NCI-H146 (cell line): Measurements from ENCODE around the gene ASB10.

Experiments used
- DNase-seq: peaks from one replicate; lab custom pipeline; 2025; lab: John Stamatoyannopoulos, UW

Gene ASB10

GRCh38 chr7:151166629-151167196 is 20.3 kb downstream of the ASB10 start:
- DNase-seq: no peak

- DNase-seq: no peak
Measured at GRCh38 chr7:151161757-151162156, 25.3 kb downstream of the ASB10 start.

GRCh38 chr7:151157645-151158329 is 29.3 kb downstream of the ASB10 start:
- DNase-seq: no peak

- DNase-seq: no peak
Measured at GRCh38 chr7:151152643-151153513, 34.2 kb downstream of the ASB10 start.

GRCh38 chr7:151150388-151150787 is 36.7 kb downstream of the ASB10 start:
- no peak for DNase-seq

GRCh38 chr7:151148319-151149259 is 38.5 kb downstream of the ASB10 start:
- DNase-seq: no peak

GRCh38 chr7:151146761-151147160 is 40.3 kb downstream of the ASB10 start:
- no peak for DNase-seq

GRCh38 chr7:151144387-151144786 is 42.7 kb downstream of the ASB10 start:
- DNase-seq: no peak

GRCh38 chr7:151143261-151144015 is 43.6 kb downstream of the ASB10 start:
- DNase-seq: no peak

GRCh38 chr7:151142686-151143040 is 44.4 kb downstream of the ASB10 start:
- no peak for DNase-seq

GRCh38 chr7:151141855-151142685 is 45.0 kb downstream of the ASB10 start:
- no peak for DNase-seq

GRCh38 chr7:151141311-151141854 is 45.7 kb downstream of the ASB10 start:
- no peak for DNase-seq

GRCh38 chr7:151140826-151141225 is 46.2 kb downstream of the ASB10 start:
- DNase-seq: no peak

GRCh38 chr7:151139791-151140190 is 47.3 kb downstream of the ASB10 start:
- no peak for DNase-seq

GRCh38 chr7:151139071-151139790 is 47.8 kb downstream of the ASB10 start:
- no peak for DNase-seq

- DNase-seq: no peak
Measured at GRCh38 chr7:151138153-151138851, 48.7 kb downstream of the ASB10 start.

- no peak for DNase-seq
Measured at GRCh38 chr7:151137791-151138152, 49.3 kb downstream of the ASB10 start.

- no peak for DNase-seq
Measured at GRCh38 chr7:151137076-151137675, 49.9 kb downstream of the ASB10 start.
